Measurements from ENCODE around the gene NLGN1.
A peak's percentile ranks its signal among the peaks of the same experiment; 100 is the strongest.

Gene NLGN1

GRCh38 chr3:173773800-173774199 lies 376.3 kb downstream of the NLGN1 start:
- DNase-seq = no peak

DNA sequence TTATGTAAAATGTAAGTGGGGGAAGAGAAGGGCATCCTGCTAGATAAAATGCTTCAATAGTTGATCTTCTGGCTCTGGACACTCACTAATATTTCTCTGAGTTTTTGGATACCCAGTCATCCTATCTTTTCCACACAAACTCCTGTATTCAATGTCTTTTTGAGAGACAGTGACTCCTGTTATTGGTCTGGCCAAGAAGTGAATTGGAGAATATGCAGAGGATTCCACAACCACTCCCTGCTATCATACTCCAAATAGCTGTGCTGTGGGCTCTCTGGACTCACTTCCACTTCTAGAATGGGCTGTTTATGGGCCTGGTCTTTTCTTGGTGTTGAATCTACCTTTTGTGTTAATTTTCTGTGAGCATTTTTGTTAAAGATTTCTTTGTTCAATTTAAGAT lies 376.8 kb downstream of the NLGN1 start:
- DNase-seq = no peak

DNA sequence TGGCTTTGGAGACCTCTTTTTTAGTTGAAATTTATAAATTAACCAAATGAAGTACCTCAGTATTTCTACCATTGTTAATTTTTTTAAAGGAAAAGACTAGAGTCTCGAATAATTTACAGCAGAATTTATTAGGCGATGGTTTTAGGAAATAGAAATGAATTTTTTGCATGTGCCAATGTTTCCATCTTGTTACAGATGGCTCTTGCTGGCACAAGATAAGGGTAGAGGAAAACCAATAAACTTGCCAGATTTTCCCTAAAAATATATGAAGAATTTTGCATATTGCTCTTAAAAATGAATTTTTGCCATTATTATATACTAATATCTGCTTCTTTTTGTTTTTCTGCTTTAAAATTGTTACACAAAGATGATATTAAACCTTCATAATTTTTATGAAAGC lies 380.7 kb downstream of the NLGN1 start:
- no peak for DNase-seq

GRCh38 chr3:173780067-173780466 lies 382.5 kb downstream of the NLGN1 start:
- no peak for DNase-seq

DNA sequence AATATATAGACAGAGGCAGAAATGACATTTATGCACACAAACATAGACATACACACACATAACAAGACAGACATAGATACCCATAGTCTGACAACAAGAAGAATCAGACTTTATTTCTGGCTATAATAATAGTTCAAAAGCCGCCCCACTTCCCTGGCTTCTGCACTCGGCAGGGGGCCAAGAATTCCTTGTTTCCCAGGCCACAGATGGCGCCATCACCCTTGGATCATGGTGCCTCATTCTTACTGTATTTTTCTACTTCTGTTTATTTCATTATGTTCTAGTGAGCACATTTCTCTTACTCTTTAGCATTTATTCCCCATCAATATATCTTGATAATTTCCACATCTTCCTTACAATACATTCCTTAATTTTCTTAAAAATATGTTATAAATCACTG lies 387.5 kb downstream of the NLGN1 start:
- no peak for DNase-seq

- DNase-seq = no peak
These were observed 392.1 kb downstream of the NLGN1 start for GRCh38 chr3:173789530-173790162.

GRCh38 chr3:173793963-173794362 lies 396.4 kb downstream of the NLGN1 start:
- DNase-seq = no peak

GRCh38 chr3:173796405-173796804 lies 398.9 kb downstream of the NLGN1 start:
- no peak for DNase-seq

DNA sequence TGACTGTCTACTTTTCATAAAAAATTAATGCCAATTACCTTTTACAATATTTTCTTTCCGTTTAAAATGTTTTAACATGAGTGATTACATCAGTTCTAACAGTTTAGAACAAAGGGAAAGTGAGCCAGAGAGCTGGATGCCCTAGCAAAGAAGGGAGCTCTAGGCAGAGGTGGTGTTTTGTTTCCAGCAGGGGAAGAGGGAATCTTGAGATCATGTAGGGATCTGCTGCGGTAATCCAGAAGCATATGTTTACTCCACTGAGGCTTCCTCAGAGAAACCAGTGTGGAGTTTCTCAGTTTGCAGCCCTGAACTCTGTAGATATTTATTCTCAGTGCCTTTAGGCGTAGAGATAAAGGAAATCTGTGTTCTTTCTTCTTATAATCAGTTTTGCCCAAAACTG lies 399.3 kb downstream of the NLGN1 start:
- DNase-seq = no peak

DNA sequence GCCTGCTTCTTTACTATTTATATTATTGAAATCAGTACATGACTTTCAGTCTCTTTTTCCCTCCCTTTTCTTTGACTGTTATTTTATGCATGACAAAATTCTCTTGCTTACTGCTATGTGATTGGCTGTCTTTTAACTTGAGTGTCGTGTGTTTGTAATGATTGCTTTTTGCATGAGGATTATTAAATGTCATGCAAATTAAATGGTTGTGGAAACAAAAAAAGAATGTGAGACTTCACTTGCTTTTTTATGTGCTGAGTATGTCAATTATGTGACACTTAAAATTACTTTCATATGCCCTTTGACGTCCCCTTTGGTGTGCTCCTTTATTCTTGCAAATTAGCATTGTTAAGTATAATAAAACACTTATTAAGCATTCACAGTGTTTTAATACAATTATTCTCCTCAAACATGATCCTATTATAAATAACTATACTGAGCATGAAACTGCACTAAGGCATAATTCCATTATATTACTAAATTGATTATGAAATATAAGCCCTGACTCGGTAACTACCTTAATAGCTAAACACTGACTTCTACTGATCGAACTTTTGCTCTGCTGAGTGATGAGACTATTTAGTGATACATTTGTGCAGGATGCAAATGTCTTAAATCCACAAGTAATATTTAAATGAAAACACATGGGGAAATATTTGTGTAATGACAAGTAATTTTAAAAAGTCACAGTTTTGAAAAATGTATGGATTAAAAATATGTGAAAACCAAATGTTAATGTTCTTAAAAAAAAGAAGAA lies 401.7 kb downstream of the NLGN1 start:
- DNase-seq = no peak

GRCh38 chr3:173800154-173800553 lies 402.6 kb downstream of the NLGN1 start:
- DNase-seq = no peak

DNA sequence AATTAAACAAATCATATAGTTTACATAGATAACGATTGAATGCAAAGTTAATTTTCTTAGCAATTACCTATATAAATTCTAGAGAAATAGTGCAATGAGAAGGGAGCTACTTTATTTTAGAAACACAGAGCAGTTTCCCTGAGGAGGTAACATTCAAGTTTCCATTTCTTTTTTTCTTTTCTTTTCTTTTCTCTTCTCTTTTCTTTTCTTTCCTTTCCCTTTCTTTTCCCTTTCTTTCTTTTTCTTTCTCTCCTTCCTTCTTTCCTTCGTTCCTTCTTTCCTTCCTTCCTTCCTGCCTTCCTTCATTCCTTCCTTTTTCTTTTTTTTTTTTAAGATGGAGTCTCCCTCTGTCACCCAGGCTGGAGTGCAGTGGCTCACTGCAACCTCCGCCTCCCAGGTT lies 417.3 kb downstream of the NLGN1 start:
- DNase-seq = no peak

GRCh38 chr3:173819368-173819767 lies 421.8 kb downstream of the NLGN1 start:
- DNase-seq = no peak

DNA sequence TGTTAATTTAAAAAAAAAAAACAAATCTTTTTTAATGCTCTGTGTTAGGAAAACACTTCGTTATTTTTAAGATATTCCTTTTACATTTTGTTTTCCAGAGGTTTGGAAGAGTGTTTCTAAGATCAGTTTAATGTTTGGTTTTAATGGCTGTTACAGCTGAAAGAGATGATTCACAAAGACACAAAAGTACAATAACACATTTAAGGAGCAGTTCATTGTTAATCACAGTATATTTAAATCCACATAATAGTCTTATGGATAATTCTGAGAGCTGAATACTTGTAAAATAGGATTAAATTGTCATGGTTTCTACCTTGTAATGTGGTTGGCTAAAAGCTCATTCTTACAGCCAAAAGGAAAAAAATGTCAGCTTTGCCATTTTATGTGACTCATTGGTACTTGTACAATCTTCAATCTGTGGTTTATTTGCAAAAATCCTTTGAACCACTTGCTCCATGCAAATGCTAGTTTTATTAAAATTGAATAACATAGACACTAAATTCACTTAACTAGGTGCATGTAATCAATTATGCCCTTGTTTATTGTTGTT lies 426.4 kb downstream of the NLGN1 start:
- DNase-seq = no peak

DNA sequence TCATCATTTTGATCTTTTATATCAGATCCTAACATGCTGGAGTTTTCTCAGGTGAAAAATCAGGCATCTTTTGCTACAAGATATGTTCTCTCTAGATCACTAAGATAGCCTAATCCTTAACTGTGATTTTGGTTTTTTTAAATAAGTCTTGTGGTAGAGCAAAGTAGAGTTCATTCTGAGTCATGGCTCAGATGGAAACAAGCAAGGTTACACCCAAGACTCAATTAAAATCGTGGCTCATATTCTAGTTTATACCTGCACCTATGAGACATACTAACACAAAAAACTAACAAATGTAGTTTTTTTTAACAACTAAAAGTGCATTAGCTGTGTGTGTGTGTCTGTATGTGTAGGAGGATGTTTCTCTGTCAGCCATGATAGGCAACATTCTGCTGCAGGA lies 428.2 kb downstream of the NLGN1 start:
- no peak for DNase-seq

- DNase-seq = no peak
These were observed 428.9 kb downstream of the NLGN1 start for GRCh38 chr3:173826416-173826815.

GRCh38 chr3:173826901-173827609 lies 429.5 kb downstream of the NLGN1 start:
- peak; percentile 5 for DNase-seq

GRCh38 chr3:173838644-173839043 lies 441.1 kb downstream of the NLGN1 start:
- DNase-seq = no peak

- DNase-seq = no peak
These were observed 442.3 kb downstream of the NLGN1 start for GRCh38 chr3:173839859-173840258.

- DNase-seq = no peak
These were observed 443.8 kb downstream of the NLGN1 start for GRCh38 chr3:173841334-173841733.

DNA sequence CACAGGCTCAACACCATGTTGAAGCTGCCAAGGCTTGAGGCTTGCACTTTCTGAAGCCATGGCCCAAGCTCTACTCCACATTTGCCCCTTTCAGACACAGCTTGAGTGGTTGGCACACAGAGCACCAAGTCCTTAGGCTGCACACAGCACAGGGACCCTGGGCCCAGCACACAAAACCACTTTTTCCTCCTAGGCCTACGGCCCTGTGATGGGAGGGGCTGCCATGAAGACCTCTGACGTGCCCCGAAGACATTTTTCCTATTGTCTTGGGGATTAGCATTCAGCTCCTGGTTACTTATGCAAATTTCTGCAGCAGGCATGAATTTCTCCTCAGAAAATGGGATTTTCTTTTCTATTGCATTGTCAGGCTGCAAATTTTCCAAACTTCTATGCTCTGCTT lies 445.5 kb downstream of the NLGN1 start:
- DNase-seq = no peak

- DNase-seq = no peak
These were observed 449.0 kb downstream of the NLGN1 start for GRCh38 chr3:173846584-173846983.

- no peak for DNase-seq
These were observed 451.9 kb downstream of the NLGN1 start for GRCh38 chr3:173849489-173849888.

- DNase-seq = no peak
These were observed 459.6 kb downstream of the NLGN1 start for GRCh38 chr3:173857154-173857553.
